Activated CD4-positive, alpha-beta memory T cell treated with anti-CD3 and anti-CD28 coated beads, Interleukin-2, amount 10 ng/mL, durations not matched to agents 7 days and 5 days (primary cell): ENCODE measurements around the gene ABCG8. TPM values are rescaled to one million over a fixed set of nuclear protein-coding genes. Genes with fewer than 3 reads are reported as not detected.

ENCODE experiments used
- CTCF ChIA-PET: fragments of 350-600 bp; sonication (Branson Sonifier 250); formaldehyde crosslinking; loops from one replicate; lab custom pipeline; 2021; ENCODE audit warnings: antibody characterized with exemption, inconsistent platforms; lab: Charles Lee
- POLR2A ChIA-PET: fragments of 350-600 bp; sonication (Branson Sonifier 250); formaldehyde crosslinking; loops from one replicate; lab custom pipeline; 2021; ENCODE audit warnings: antibody characterized with exemption; lab: Charles Lee
- DNase-seq: peaks from one replicate; pipeline ENCODE4 v3.0.0-alpha.2; 2020
- H3K27ac Mint-ChIP-seq: one replicate; pipeline ENCODE4 v1.8.0; 2021; ENCODE audit warnings: mild to moderate bottlenecking, mixed read lengths
- H3K27me3 Mint-ChIP-seq: one replicate; pipeline ENCODE4 v1.8.0; 2021; ENCODE audit warnings: mixed read lengths
- H3K36me3 Mint-ChIP-seq: one replicate; pipeline ENCODE4 v1.8.0; 2021; ENCODE audit warnings: low read depth, mixed read lengths
- H3K4me1 Mint-ChIP-seq: one replicate; pipeline ENCODE4 v1.8.0; 2021; ENCODE audit warnings: mixed read lengths
- H3K4me3 Mint-ChIP-seq: one replicate; pipeline ENCODE4 v1.8.0; 2021; ENCODE audit warnings: mild to moderate bottlenecking, mixed read lengths
- H3K9me3 Mint-ChIP-seq: one replicate; pipeline ENCODE4 v1.8.0; 2021; ENCODE audit warnings: mixed read lengths
- total RNA-seq, 2 experiments: library from RNA; stranded (reverse); gene quantifications; one replicate each; pipeline ENCODE4 v1.2.3, GENCODE V29; 2021

ABCG8 gene
- total RNA-seq, 2 experiments from 2014 or later = not detected

- Mint-ChIP-seq H3K27me3 (peaks cover 39% of the 10 kb centered on the region), H3K27ac (no peak overlapping the region), H3K4me3 (no peak overlapping the region), H3K4me1 (peaks cover 1% of the 10 kb centered on the region), H3K9me3 (no peaks in the 10 kb centered on the region), H3K36me3 (no peaks in the 10 kb centered on the region)
- no peak for DNase-seq
- CTCF ChIA-PET = no interaction called here
- POLR2A ChIA-PET = no interaction called here
Observed at GRCh38 chr2:43832457-43832856, 6.3 kb upstream of the ABCG8 start.

DNA sequence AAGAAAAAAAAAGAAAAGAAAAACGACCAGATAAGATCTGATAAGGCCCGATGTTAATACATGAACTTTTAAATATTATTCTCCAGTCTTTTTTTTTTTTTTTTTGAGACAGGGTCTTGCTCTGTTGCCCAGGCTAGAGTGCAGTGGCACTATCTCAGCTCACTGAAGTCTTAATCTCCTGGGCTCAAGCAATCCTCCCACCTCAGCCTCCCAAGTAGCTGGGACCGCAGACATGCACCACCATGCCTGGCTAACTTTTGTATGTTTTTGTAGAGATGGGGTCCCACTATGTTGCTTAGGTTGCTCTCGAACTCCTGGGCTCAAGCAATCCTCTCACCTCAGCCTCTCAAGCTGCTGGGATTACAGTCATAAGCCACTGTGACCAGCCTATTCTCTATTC lies 1.7 kb upstream of the ABCG8 start:
- Mint-ChIP-seq H3K9me3 (no peaks in the 10 kb centered on the region), H3K27ac (no peak overlapping the region), H3K4me3 (no peak overlapping the region), H3K4me1 (no peaks in the 10 kb centered on the region), H3K27me3 (peaks cover 16% of the 10 kb centered on the region), H3K36me3 (no peaks in the 10 kb centered on the region)
- ChIA-PET POLR2A (no interaction called here), CTCF (no interaction called here)
- DNase-seq = no peak

DNA sequence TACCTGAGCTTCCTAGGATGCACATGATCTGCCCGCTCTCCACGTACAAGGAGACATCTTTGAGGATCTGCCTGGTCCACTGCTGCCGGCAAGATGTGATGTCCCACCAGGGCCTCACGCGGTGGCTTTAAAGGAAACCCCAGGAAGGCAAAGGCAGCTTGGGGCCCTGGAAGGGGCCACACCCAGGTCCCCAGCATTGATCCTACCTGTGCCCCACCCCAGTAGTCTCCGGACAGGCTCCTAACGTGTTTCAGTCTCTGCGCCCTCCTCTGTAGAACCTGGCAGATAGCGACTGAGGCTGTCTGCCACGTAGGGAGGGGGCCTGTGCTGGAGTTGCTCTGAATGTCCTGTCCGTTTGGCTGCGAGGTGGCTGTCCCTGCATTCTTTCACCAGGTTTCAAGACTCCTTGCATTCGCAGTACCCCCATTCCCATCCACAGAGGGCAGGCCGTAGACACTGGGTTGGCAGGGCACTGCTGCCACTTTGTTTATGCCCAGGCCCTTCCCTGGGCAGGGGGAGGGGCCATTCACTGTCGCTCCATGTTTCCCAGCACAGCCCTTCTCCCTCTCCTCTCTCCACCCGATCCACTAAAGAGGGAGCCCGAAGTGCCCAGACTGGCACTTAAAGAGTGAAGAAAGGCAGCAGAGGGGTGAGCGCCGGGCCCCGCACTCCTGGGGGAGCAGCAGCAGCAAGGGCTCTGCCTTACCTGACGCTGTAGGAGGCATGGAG lies 776 bp upstream of the ABCG8 start:
- Mint-ChIP-seq H3K27ac (no peak overlapping the region), H3K9me3 (no peaks in the 10 kb centered on the region), H3K4me3 (no peak overlapping the region), H3K36me3 (no peaks in the 10 kb centered on the region), H3K27me3 (peaks cover 11% of the 10 kb centered on the region), H3K4me1 (no peaks in the 10 kb centered on the region)
- no peak for DNase-seq
- ChIA-PET POLR2A (no interaction called here), CTCF (no interaction called here)

GRCh38 chr2:43839776-43840564 lies 1.2 kb downstream of the ABCG8 start:
- CTCF ChIA-PET = no interaction called here
- no peaks in the 10 kb centered on the region for H3K4me1 Mint-ChIP-seq
- H3K9me3 Mint-ChIP-seq = no peaks in the 10 kb centered on the region
- POLR2A ChIA-PET = no interaction called here
- no peak overlapping the region for H3K27ac Mint-ChIP-seq
- H3K27me3 Mint-ChIP-seq = peaks cover 8% of the 10 kb centered on the region
- DNase-seq = no peak
- no peak overlapping the region for H3K4me3 Mint-ChIP-seq
- no peaks in the 10 kb centered on the region for H3K36me3 Mint-ChIP-seq

DNA sequence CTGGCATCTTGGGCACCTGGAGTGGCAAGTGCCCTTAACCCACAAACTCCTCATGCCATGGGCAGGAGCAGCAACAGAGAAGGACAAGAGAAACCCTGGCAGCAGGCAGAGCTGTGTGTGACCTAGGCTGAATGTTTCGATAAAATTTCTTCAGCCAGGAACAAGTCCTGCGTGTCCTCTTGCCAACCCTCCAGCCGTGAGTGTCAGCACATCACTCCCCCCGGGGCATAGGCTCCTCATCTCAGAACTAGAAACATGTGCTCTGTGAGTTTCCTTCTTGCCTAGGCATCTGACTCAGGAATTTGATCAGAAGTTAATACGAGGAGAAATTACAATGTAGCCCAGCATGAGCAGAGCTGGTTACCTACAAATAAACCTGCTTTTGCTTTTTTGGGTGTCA lies 2.2 kb downstream of the ABCG8 start:
- H3K27me3 Mint-ChIP-seq = peaks cover 3% of the 10 kb centered on the region

DNA sequence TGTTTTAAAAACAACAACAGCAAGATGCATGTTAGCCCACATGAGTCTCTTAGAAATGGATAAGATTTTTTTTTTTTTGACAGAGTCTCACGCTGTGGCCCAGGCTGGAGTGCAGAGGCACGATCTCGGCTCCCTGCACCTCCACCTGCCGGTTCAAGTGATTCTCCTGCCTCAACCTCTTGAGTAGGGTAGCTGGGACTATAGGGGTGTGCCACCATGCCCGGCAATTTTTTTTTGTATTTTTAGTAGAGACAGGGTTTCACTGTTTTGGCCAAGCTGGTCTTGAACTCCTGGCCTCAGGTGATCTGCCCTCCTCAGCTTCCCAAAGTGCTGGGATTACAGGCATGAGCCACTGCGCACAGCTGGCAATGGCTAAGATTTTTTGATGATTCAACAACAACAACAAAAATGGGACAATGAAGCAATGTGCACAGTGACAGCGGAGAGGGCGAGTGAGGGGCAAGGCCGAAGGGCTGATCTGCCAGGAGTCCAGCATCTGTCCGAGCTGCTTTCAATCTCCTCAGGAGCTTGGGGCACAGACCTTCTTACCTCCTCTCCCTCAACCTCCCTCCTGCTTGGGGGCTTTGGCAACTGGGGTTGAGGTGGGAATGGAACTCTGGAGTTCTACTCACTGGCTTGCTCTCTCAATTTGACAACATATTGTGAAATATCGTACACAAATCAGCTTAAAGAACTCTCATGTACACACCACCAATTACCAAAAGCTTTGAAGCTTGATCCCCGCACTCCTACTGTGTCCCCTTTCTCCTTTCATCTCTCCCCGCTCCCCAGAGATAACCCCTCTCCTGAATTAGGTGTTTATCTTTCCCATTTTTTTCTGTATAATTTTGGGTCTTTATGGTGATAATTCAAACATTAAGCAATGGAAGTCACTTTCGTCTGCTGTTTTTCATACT lies 3.4 kb downstream of the ABCG8 start:
- H3K9me3 Mint-ChIP-seq = no peaks in the 10 kb centered on the region
- ChIA-PET CTCF (interaction anchor here (1.5 kb wide), 1 partner anchor 36 kb away, joined by 3 read pairs; no protein-coding TSS in a partner anchor), POLR2A (no interaction called here)
- H3K36me3 Mint-ChIP-seq = no peaks in the 10 kb centered on the region
- H3K4me1 Mint-ChIP-seq = no peaks in the 10 kb centered on the region
- DNase-seq = no peak
- H3K27ac Mint-ChIP-seq = no peak overlapping the region
- H3K4me3 Mint-ChIP-seq = no peak overlapping the region
- H3K27me3 Mint-ChIP-seq = peaks cover 3% of the 10 kb centered on the region

More for the DNA sequence above, 2.2 kb downstream of the ABCG8 start:
- Mint-ChIP-seq H3K36me3 (no peaks in the 10 kb centered on the region), H3K9me3 (no peaks in the 10 kb centered on the region), H3K4me1 (no peaks in the 10 kb centered on the region), H3K27ac (no peak overlapping the region), H3K4me3 (no peak overlapping the region)
- no peak for DNase-seq
- CTCF ChIA-PET = interaction anchor here (1.5 kb wide), 1 partner anchor 37 kb away, joined by 3 read pairs; no protein-coding TSS in a partner anchor
- POLR2A ChIA-PET = no interaction called here

DNA sequence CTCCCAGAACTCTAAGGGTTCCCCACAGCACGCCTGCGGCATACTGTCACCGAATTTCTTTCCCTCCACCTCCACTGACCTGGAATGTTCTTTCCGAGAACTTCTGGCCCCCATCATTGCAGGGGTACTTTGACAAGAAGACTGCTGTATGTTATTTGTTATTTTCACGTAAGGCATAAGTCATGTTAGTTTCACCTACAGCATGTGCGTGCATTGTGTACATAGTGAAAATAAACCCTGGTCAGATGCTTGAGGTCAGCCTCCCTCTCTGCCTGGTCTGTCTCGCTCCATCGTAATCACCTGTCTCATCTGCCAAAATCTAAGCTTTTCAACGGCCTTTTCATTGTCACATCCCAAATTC lies 4.1 kb downstream of the ABCG8 start:
- POLR2A ChIA-PET = no interaction called here
- no peak for DNase-seq
- no peaks in the 10 kb centered on the region for H3K4me1 Mint-ChIP-seq
- no peaks in the 10 kb centered on the region for H3K36me3 Mint-ChIP-seq
- no peak overlapping the region for H3K4me3 Mint-ChIP-seq
- CTCF ChIA-PET = no interaction called here
- no peaks in the 10 kb centered on the region for H3K9me3 Mint-ChIP-seq
- H3K27ac Mint-ChIP-seq = no peak overlapping the region
- peaks cover 3% of the 10 kb centered on the region for H3K27me3 Mint-ChIP-seq

DNA sequence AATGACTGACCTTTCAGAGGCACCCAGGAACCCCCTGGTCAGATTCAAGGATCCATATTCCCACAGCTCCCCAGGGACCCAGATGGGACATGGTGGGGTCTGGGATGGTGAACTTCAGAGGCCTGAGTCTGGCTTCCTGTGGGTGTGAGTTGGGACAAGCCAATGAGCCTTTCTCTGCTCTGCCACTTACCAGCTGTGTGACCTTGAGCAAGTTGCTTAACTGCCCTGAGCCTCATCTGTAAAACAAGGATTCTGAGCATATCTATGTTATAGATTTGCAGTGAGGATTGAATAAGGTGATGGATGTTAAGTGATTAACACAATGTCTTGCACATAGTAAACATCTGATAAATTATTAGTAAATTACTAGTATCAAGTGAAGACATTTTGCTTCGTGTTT lies 6.4 kb downstream of the ABCG8 start:
- Mint-ChIP-seq H3K36me3 (no peaks in the 10 kb centered on the region), H3K9me3 (no peaks in the 10 kb centered on the region), H3K27me3 (peaks cover 4% of the 10 kb centered on the region), H3K4me3 (no peak overlapping the region), H3K4me1 (no peaks in the 10 kb centered on the region), H3K27ac (no peak overlapping the region)
- ChIA-PET CTCF (no interaction called here), POLR2A (no interaction called here)
- DNase-seq = no peak

DNA sequence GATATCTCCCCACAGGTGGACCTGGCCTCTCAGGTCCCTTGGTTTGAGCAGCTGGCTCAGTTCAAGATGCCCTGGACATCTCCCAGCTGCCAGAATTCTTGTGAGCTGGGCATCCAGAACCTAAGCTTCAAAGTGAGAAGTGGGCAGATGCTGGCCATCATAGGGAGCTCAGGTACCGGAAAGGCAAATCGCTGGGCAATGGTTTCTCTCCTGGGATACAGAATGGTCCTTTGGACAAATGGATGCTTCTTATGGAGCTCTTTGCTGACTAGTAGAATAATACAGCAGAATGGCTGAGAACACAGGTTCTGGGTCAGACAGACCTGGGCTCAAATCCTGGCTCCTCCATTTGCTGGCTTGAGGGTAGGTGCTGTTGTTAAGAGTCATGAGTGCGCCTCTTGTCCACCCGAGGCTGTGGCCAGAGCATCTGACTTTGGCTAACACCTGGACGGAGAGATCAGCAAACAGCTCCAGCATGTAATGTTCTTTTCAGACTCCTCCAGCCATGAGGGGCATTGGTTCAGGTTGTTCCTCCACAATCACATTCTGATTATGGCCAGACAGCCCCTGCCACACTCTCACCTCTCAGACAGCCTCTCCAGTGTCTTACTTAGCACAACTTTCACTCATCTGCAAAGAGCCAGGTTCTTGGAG lies 7.5 kb downstream of the ABCG8 start:
- ChIA-PET POLR2A (no interaction called here), CTCF (no interaction called here)
- no peaks in the 10 kb centered on the region for H3K36me3 Mint-ChIP-seq
- H3K27ac Mint-ChIP-seq = no peak overlapping the region
- peaks cover 7% of the 10 kb centered on the region for H3K27me3 Mint-ChIP-seq
- no peak for DNase-seq
- no peaks in the 10 kb centered on the region for H3K4me1 Mint-ChIP-seq
- no peak overlapping the region for H3K4me3 Mint-ChIP-seq
- no peaks in the 10 kb centered on the region for H3K9me3 Mint-ChIP-seq

- peaks cover 7% of the 10 kb centered on the region for H3K27me3 Mint-ChIP-seq
- H3K4me1 Mint-ChIP-seq = no peaks in the 10 kb centered on the region
- H3K4me3 Mint-ChIP-seq = no peak overlapping the region
- H3K36me3 Mint-ChIP-seq = no peaks in the 10 kb centered on the region
- ChIA-PET POLR2A (no interaction called here), CTCF (no interaction called here)
- DNase-seq = no peak
- H3K9me3 Mint-ChIP-seq = no peaks in the 10 kb centered on the region
- no peak overlapping the region for H3K27ac Mint-ChIP-seq
Observed at GRCh38 chr2:43848214-43848613, 9.4 kb downstream of the ABCG8 start.

DNA sequence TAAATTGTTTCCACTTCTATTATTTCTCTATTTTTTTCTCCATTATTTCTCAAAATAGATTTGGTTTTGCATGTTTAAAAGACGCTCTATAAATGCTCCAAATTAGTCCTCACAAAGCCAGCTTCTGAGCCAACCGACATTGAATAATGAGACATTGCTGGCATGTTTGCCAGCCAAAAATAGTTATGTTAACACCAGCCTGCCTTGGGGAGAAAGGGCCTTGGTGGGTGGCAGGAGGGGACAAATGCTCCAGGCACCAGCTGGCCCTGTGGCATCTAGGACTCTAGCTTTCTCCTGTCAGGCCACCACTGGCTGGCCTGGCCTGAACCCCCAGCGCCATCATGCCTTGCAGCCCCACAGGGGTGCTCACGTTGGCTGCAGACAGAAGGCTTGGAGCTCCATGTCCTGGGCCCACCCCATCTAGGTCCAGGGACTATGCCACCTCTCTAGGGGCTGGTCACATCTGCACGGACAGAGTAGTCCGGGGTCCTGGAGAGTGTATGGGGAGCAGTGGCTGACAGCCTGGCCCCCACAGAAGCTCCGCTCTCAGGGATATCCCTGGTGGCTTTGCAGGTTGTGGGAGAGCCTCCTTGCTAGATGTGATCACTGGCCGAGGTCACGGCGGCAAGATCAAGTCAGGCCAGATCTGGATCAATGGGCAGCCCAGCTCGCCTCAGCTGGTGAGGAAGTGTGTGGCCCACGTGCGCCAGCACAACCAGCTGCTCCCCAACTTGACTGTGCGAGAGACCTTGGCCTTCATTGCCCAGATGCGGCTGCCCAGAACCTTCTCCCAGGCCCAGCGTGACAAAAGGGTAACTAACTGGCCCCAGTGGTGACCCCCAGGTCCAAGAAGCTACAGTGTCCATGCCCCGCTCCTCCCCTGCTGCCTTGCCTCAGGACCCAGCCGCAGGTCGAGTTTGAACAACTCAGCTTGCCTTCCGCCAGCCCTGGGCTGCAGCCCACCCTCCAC lies 12.5 kb downstream of the ABCG8 start:
- Mint-ChIP-seq H3K4me1 (no peaks in the 10 kb centered on the region), H3K9me3 (no peaks in the 10 kb centered on the region), H3K36me3 (no peaks in the 10 kb centered on the region), H3K27ac (no peak overlapping the region), H3K4me3 (no peak overlapping the region), H3K27me3 (peaks cover 12% of the 10 kb centered on the region)
- CTCF ChIA-PET = no interaction called here
- no peak for DNase-seq
- POLR2A ChIA-PET = no interaction called here

- Mint-ChIP-seq H3K9me3 (no peaks in the 10 kb centered on the region), H3K36me3 (no peaks in the 10 kb centered on the region), H3K4me1 (no peaks in the 10 kb centered on the region), H3K27ac (no peak overlapping the region), H3K27me3 (peaks cover 19% of the 10 kb centered on the region), H3K4me3 (no peak overlapping the region)
- CTCF ChIA-PET = no interaction called here
- POLR2A ChIA-PET = no interaction called here
- no peak for DNase-seq
Observed at GRCh38 chr2:43852196-43852730, 13.5 kb downstream of the ABCG8 start.
